Measurements from ENCODE around the gene TLNRD1.

GRCh38 chr15:81031203-81031602 lies 30.5 kb downstream of the TLNRD1 start:
- TF ChIP-seq EP300 (IDR thresholded peaks at IDR 0.05; ENCODE audit: low read depth) (no peak), CTCF (IDR thresholded peaks at IDR 0.05) (no peak), POLR2AphosphoS5 (IDR thresholded peaks at IDR 0.05) (no peak), POLR2A (IDR thresholded peaks at IDR 0.05) (no peak)

Data from transverse colon (tissue), 4 donors.